IMR-90 (cell line): ENCODE measurements around the gene EYS. TPM values are rescaled to one million over a fixed set of nuclear protein-coding genes. Genes with fewer than 3 reads are reported as not detected.

Experiments used
- ATAC-seq: fragments of 200-7000 bp; cut with Tn5 transposase; 2 replicates; pipeline ENCODE4 v1.9.1; 2020; ENCODE audit warnings: low read depth, mild to moderate bottlenecking, moderate library complexity
- BruUV-seq: library from RNA; stranded (reverse); fragments of 400-500 nt; replicated peaks from 2 replicates; lab custom pipeline; 2021; lab: Mats Ljungman, UMichigan
- CTCF ChIA-PET: fragments of 300-600 bp; formaldehyde crosslinking; extraction: SDS; loops from one replicate; lab custom pipeline; 2021; ENCODE audit warnings: antibody characterized with exemption; lab: Yijun Ruan, JAX
- POLR2A ChIA-PET: fragments of 300-600 bp; sonication (Branson Sonifier 250); formaldehyde crosslinking; loops from one replicate; lab custom pipeline; 2022; ENCODE audit warnings: antibody characterized with exemption; ENCODE audit not compliant: unreplicated experiment; lab: Charles Lee
- DNase-seq: peaks from one replicate; pipeline ENCODE4 v3.0.0; 2013
- H2AFZ ChIP-seq: replicated peaks from 2 replicates; pipeline ENCODE3; 2013; ENCODE audit warnings: low read length, mild to moderate bottlenecking; ENCODE audit not compliant: poor library complexity
- H2AK5ac ChIP-seq: 2 replicates; pipeline ENCODE4 v1.6.1; 2013; ENCODE audit warnings: low read depth, low read length, inconsistent platforms
- H2AK9ac ChIP-seq: replicated peaks from 2 replicates; pipeline ENCODE3; 2013; ENCODE audit warnings: mild to moderate bottlenecking, low read depth, low read length, moderate library complexity; ENCODE audit not compliant: poor library complexity
- H2BK120ac ChIP-seq: 2 replicates; pipeline ENCODE4 v1.6.1; 2013; ENCODE audit warnings: low read depth, low read length, inconsistent platforms
- H2BK15ac ChIP-seq: 3 replicates; pipeline ENCODE4 v1.6.1; 2013; ENCODE audit warnings: low read depth, low read length, inconsistent platforms
- H2BK20ac ChIP-seq: 2 replicates; pipeline ENCODE4 v1.6.1; 2013; ENCODE audit warnings: low read depth, mild to moderate bottlenecking, inconsistent platforms, low read length, moderate library complexity
- H2BK5ac ChIP-seq: 2 replicates; pipeline ENCODE4 v1.6.1; 2013; ENCODE audit warnings: mild to moderate bottlenecking, low read depth, low read length, inconsistent platforms; ENCODE audit not compliant: poor library complexity, severe bottlenecking
- H3K14ac ChIP-seq: replicated peaks from 2 replicates; pipeline ENCODE4 v1.6.1; 2013; ENCODE audit warnings: low read depth, low read length, inconsistent platforms
- H3K18ac ChIP-seq: 2 replicates; pipeline ENCODE4 v1.6.1; 2013; ENCODE audit warnings: low read depth, low read length, control low read depth
- H3K23ac ChIP-seq: 2 replicates; pipeline ENCODE4 v1.6.1; 2013; ENCODE audit warnings: low read depth, low read length, inconsistent platforms
- H3K27ac ChIP-seq: 2 replicates; pipeline ENCODE4 v1.5.1; 2013; ENCODE audit warnings: mild to moderate bottlenecking, control low read depth, low read length; ENCODE audit not compliant: insufficient read depth
- H3K27me3 ChIP-seq: 2 replicates; pipeline ENCODE4 v1.6.1; 2013; ENCODE audit warnings: low read length; ENCODE audit not compliant: control insufficient read depth, insufficient read depth
- H3K36me3 ChIP-seq: 2 replicates; pipeline ENCODE4 v1.6.1; 2013; ENCODE audit warnings: low read length, mixed read lengths; ENCODE audit not compliant: control insufficient read depth, insufficient read depth
- H3K4ac ChIP-seq: 2 replicates; pipeline ENCODE4 v1.6.1; 2013; ENCODE audit warnings: low read depth, low read length, inconsistent platforms
- H3K4me1 ChIP-seq: 2 replicates; pipeline ENCODE4 v1.6.1; 2013; ENCODE audit warnings: low read length, mixed read lengths; ENCODE audit not compliant: control insufficient read depth, insufficient read depth
- H3K4me2 ChIP-seq: 2 replicates; pipeline ENCODE4 v1.6.1; 2013; ENCODE audit warnings: low read depth, mild to moderate bottlenecking, control low read depth, low read length, moderate library complexity
- H3K4me3 ChIP-seq: 2 replicates; pipeline ENCODE4 v1.5.1; 2013; ENCODE audit warnings: low read depth, mild to moderate bottlenecking, control low read depth, low read length, moderate library complexity; ENCODE audit not compliant: insufficient read depth
- H3K56ac ChIP-seq: 2 replicates; pipeline ENCODE4 v1.6.1; 2013; ENCODE audit warnings: low read length, inconsistent platforms; ENCODE audit not compliant: insufficient read depth; ENCODE audit errors: extremely low read depth
- H3K79me1 ChIP-seq, 2 experiments: 2 replicates each; pipeline ENCODE4 v1.6.1; 2013; ENCODE audit warnings: low read length in 2 of 2, inconsistent platforms in 1 of 2, low read depth in 1 of 2
- H3K9ac ChIP-seq: 2 replicates; pipeline ENCODE4 v1.6.1; 2013; ENCODE audit warnings: low read depth, low read length, control low read depth
- H3K9me1 ChIP-seq: 2 replicates; pipeline ENCODE4 v1.6.1; 2013; ENCODE audit warnings: low read length, inconsistent platforms; ENCODE audit not compliant: insufficient read depth
- H3K9me3 ChIP-seq: 2 replicates; pipeline ENCODE4 v1.6.1; 2013; ENCODE audit warnings: low read length; ENCODE audit not compliant: control insufficient read depth, insufficient read depth
- H4K20me1 ChIP-seq: 2 replicates; pipeline ENCODE4 v1.6.1; 2013; ENCODE audit warnings: low read length, inconsistent platforms; ENCODE audit not compliant: insufficient read depth
- H4K5ac ChIP-seq: 2 replicates; pipeline ENCODE4 v1.6.1; 2013; ENCODE audit warnings: mild to moderate bottlenecking, low read depth, low read length, control low read depth
- H4K8ac ChIP-seq, 2 experiments: 2 replicates each; pipeline ENCODE4 v1.6.1; 2013; ENCODE audit warnings: low read depth in 2 of 2, low read length in 2 of 2, control low read depth in 1 of 2, inconsistent platforms in 1 of 2
- H4K91ac ChIP-seq: 2 replicates; pipeline ENCODE4 v1.6.1; 2013; ENCODE audit warnings: low read depth, low read length, inconsistent platforms; ENCODE audit not compliant: insufficient read depth
- MAFK ChIP-seq: IDR thresholded peaks from 2 replicates; pipeline ENCODE4 v1.6.1; 2012; ENCODE audit warnings: low read depth, low read length, improper control_type of control experiment
- RAD21 ChIP-seq: IDR thresholded peaks from 2 replicates; pipeline ENCODE4 v1.6.1; 2012; ENCODE audit warnings: low read length, improper control_type of control experiment
- WGBS, 2 experiments: methylation state at CpG; one replicate each; pipeline versions ENCODE4 v1.1.5 to v1.1.7; 2013; ENCODE audit warnings: missing lambda C conversion rate in 2 of 2; ENCODE audit not compliant: insufficient read length in 1 of 2; ENCODE audit errors: extremely low coverage in 2 of 2; 5-methylcytosine and 5-hydroxymethylcytosine counted together
- dilution Hi-C: fragments of 300-500 bp; cut with HindIII; formaldehyde crosslinking; loops from one replicate; pipeline ENCODE4 v1.14.3; 2018; ENCODE audit warnings: low sequenced_read_pairs; ENCODE audit not compliant: unreplicated experiment
- in situ Hi-C: fragments of 300-500 bp; cut with MboI; formaldehyde crosslinking; loops from 3 replicates; pipeline ENCODE4 v1.14.3; 2019; ENCODE audit warnings: low sequenced_read_pairs, inconsistent platforms, mixed read lengths
- intact Hi-C: fragments of 100-400 bp; cut with micrococcal nuclease; formaldehyde crosslinking; loops from 2 replicates; pipeline ENCODE4 v1.10.0; 2022
- polyA plus RNA-seq, 3 experiments: library from polyadenylated mRNA; depleted of rRNA; stranded (reverse); fragments of >200 nt; gene quantifications; 2 replicates each; pipeline ENCODE4 v1.2.3, GENCODE V29; 2012; ENCODE audit warnings: low replicate concordance in 1 of 3
- total RNA-seq: library from RNA; depleted of rRNA; stranded (reverse); fragments of >200 nt; gene quantifications from 2 replicates; pipeline ENCODE4 v1.2.3, GENCODE V29; 2012

EYS gene
- total and polyA plus RNA-seq, 2 of the 4 experiments (the other 2 are of a cell fraction) = under 0.01 TPM; not detected in 1

DNA sequence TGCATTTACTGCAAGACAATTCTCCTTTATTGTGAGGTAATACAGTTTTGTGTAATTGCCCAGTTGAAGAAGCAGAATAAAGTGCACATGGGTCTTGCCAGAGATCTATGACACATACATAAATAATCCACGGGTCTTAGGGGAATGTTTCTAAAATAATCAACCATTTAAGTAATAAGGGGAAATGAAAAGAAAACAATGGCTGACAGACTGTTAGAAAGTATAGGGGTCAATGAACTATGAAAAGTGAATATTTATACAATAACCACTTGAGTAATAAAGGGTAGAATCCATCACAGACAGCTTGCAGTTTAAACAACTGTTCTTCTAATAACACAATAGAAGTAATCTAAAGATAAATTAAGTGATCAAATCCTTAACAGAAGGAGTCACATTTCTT is 477.2 kb downstream of the EYS start:
- Histone ChIP-seq H3K36me3 (no peaks in the 10 kb centered on the region), H2BK20ac (no peak overlapping the region), H3K27me3 (no peaks in the 10 kb centered on the region), H3K27ac (no peak overlapping the region), H3K4me2 (no peak overlapping the region), H2BK120ac (no peak overlapping the region), H3K56ac (no peak overlapping the region), H4K5ac (no peak overlapping the region), H3K4me1 (no peaks in the 10 kb centered on the region), H3K9me3 (no peaks in the 10 kb centered on the region), H3K79me1 (no peaks in the 10 kb centered on the region), H2AK5ac (no peak overlapping the region), H4K91ac (no peak overlapping the region), H3K9me1 (no peaks in the 10 kb centered on the region), H4K8ac (no peak overlapping the region), H3K18ac (no peak overlapping the region), H3K9ac (no peak overlapping the region), H2AFZ (no peak overlapping the region), H3K23ac (no peak overlapping the region), H4K20me1 (no peaks in the 10 kb centered on the region), H3K4me3 (no peak overlapping the region), H3K14ac (no peak overlapping the region), H3K4ac (no peak overlapping the region), H2AK9ac (no peak overlapping the region), H2BK5ac (no peak overlapping the region), H2BK15ac (no peak overlapping the region)
- intact Hi-C loops = no loop called here
- in situ Hi-C loops = no loop called here
- ChIA-PET POLR2A (no interaction called here), CTCF (no interaction called here)
- ATAC-seq (peak; percentile 57), DNase-seq (peak; percentile 17)
- TF ChIP-seq RAD21 = no peak
- no peak for TF ChIP-seq MAFK
- no CpG with 5 or more reads among the region's 1 CpG for WGBS, 2 experiments
- BruUV-seq = no TSS peak
- dilution Hi-C loops = no loop called here
